Fibroblast of pulmonary artery (primary cell): ENCODE measurements around the gene TOM1L2.
"Not testable (repeated sequence)": the region's sequence is repeated elsewhere in the genome, so short reads cannot be mapped to it uniquely, and the experiment has no call there.

Source experiments
- DNase-seq: peaks from one replicate; pipeline ENCODE4 v3.0.0-alpha.2; 2010; ENCODE audit warnings: low read depth
- H3K4me3 ChIP-seq: replicated peaks from 2 replicates; pipeline ENCODE4 v1.5.1; 2011; ENCODE audit warnings: low read depth, mild to moderate bottlenecking, control low read depth, low read length, moderate library complexity
- TF ChIP-seq, protein P1 (sequence below): IDR thresholded peaks from 2 replicates; pipeline ENCODE4 v1.5.1; 2011; ENCODE audit warnings: mild to moderate bottlenecking, control low read depth, low read length, inconsistent platforms; ENCODE audit errors: missing control alignments

The TOM1L2 gene

DNA sequence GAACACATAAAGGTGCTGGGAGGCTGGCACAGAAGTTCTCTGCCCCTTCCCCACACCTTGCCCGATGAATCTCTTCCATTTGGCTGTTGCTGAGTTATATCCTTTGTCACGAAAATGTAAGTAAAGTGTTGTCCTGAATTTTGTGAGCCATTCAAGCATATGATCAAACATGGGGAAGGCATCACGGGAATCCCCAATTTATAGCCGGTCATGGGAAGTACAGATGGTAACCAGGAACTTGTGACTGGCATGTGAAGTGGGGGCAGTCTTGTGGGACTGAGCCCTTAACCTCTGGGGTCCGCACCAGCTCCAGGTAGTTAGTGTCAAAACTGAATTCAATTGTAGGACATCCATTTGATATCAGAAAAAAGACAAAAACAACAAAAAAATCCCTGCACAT is 13.2 kb downstream of the TOM1L2 start:
- no peak overlapping the region for H3K4me3 ChIP-seq
- TF ChIP-seq, protein P1, sequence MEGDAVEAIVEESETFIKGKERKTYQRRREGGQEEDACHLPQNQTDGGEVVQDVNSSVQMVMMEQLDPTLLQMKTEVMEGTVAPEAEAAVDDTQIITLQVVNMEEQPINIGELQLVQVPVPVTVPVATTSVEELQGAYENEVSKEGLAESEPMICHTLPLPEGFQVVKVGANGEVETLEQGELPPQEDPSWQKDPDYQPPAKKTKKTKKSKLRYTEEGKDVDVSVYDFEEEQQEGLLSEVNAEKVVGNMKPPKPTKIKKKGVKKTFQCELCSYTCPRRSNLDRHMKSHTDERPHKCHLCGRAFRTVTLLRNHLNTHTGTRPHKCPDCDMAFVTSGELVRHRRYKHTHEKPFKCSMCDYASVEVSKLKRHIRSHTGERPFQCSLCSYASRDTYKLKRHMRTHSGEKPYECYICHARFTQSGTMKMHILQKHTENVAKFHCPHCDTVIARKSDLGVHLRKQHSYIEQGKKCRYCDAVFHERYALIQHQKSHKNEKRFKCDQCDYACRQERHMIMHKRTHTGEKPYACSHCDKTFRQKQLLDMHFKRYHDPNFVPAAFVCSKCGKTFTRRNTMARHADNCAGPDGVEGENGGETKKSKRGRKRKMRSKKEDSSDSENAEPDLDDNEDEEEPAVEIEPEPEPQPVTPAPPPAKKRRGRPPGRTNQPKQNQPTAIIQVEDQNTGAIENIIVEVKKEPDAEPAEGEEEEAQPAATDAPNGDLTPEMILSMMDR = no peak
- DNase-seq = no peak

DNA sequence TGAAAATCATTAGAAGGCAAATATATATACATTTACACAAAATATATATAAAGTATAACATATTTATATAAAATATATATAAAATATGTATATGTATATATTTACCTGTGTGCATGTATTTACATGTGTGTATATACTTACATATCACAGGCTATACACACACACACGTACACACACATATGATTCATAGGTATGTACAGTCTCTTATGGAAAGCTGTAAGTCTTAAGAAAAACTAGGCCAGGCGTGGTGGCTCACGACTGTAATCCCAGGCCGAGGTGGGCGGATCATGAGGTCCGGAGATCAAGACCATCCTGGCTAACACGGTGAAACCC is 14.7 kb downstream of the TOM1L2 start:
- TF ChIP-seq, protein P1 = no peak
- H3K4me3 ChIP-seq = no peak overlapping the region
- DNase-seq = no peak

DNA sequence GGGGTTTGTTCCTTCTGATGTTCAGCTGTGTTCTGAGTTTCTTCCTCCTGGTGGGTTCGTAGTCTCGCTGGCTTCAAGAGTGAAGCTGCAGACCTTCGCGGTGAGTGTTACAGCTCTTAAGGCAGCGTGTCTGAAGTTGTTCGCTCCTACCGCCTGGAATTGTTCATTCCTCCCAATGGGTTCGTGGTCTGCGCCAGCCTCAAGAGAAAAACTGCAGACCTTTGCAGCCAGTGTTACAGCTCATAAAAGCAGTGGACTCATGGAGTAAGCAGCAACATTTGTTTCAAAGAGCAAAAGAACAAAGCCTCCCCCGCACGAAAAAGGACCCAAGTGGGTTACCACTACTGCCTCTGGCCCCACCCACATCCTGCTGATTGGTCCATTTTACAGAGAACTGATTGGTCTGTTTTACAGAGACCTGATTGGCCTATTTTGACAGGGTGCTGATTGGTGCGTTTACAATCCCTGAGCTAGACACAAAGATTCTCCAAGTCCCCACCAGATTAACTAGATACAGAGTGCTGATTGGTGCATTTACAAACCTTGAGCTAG is 16.3 kb downstream of the TOM1L2 start:
- not testable (repeated sequence) for DNase-seq, H3K4me3 ChIP-seq

DNA sequence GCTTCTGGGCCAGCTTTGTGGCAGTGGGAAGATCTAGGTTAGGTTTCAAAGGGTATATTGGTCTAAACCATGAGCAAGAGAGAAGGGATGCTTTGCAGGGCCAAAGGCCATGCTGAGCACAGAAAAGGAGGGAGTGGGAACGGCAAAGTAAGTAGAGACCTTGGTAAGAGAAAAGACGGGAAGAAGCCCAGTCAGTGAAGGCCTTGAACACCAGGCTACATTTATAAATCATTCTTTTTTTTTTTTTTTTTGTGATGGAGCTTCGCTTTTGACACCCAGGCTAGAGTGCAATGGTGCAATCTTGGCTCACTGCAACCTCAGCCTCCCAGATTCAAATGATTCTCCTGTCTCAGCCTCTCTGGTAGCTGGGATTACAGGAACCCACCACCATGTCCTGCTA is 18.1 kb downstream of the TOM1L2 start:
- no peak for DNase-seq
- no peak overlapping the region for H3K4me3 ChIP-seq
- TF ChIP-seq, protein P1 = no peak

DNA sequence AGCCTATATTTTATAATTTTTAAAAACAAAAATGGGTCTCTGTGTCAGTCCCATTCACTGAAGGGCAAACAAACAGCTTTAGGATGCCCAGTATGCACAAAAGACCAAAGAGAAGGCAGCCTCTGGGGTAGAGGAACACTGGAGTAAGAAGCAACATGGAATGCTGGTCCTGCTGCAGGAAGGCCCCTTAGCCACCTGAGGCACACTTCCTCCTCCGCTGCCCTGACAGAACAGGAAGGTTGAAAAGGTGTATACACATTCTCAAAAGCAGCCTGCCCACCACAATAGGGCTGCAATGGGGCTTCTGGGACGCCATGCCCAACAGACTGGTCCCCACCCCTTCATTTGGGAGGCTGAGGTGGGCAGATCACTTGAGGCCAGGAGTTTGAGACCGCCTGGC is 19.5 kb downstream of the TOM1L2 start:
- no peak for DNase-seq
- no peak overlapping the region for H3K4me3 ChIP-seq
- TF ChIP-seq, protein P1 = no peak

DNA sequence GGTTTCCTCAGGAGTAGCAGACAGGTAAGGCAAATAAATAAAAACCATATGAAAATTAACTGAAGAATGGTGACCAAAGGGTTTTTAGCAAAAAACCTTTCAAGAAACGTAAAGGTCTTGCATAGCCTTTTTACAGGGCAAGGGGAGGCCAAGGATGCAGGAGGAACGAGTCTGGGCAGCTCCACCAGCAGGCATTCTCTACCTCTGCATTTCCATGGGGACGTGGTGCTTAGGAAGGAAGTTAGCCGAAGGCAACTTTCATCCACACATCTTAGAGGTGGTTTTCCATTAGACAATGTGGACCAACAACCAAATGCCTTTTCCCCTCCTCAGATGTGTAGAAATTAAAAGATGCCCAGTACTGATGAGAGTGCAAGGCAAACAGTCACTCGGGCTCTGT is 20.7 kb downstream of the TOM1L2 start:
- H3K4me3 ChIP-seq = no peak overlapping the region
- TF ChIP-seq, protein P1 = no peak
- no peak for DNase-seq

DNA sequence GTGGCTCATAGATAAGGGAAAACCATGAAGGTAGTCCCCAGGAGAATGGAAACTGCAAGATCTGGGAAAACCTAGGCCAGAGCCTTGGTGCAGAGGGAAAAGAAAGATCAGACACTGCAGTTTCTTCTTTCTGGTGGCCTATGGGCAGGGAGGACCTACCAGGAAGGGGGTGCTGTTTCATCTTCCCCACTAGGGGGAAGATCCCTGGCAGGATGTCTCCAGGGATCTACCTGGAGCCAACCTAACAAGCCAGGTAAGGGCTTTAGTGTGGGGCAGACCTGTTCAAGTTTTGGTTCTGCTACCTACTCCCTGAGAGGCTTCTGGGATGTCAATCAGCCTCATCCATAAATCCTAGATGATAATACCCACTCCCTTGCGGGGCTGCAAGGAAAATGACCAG is 21.4 kb downstream of the TOM1L2 start:
- TF ChIP-seq, protein P1 = peak; percentile 16
- DNase-seq = no peak
- no peak overlapping the region for H3K4me3 ChIP-seq
